GM18870 (cell line): ENCODE data around the gene P2RX6.
"Not testable (repeated sequence)": the region's sequence is repeated elsewhere in the genome, so short reads cannot be mapped to it uniquely, and the experiment has no call there.

ENCODE experiments used
- ATAC-seq: cut with Tn5 transposase; IDR thresholded peaks from one replicate; pipeline ENCODE4 v1.9.1; 2021; ENCODE audit warnings: moderate library complexity; ENCODE audit not compliant: unreplicated experiment

P2RX6 gene

DNA sequence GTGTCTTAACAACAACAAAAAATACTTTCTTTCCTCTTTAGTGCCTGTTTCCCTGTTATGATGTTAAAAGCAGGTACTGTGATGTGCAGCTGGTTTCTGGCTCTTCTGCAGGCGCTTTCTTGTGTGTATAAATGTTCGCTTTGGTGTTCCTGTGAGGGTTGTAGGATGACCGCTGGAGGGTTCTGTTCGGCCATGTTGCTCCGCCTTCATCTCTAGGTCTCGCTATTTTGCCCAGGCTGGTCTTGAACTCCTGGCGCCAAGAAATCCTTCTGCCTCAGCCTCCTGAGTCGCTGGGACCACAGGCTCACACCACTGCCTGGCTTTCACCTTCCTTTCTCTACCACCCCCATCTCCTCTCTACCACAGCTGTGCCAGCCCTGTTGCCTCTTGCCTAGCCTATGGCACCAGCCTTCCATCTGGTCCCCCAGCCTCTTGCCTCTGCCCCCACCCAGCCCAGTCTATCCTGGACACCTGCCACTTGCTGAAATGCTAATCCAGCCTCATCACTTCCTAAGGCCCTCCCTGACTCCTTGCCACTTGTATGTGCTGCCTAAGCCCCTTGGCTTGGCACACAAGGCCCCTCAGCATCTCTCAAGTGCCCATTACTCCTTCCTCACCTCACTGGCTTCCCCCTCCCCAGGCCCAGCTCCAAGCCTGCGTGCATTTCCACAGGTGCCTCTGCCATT, 36.3 kb downstream of the P2RX6 start:
- ATAC-seq = no peak

DNA sequence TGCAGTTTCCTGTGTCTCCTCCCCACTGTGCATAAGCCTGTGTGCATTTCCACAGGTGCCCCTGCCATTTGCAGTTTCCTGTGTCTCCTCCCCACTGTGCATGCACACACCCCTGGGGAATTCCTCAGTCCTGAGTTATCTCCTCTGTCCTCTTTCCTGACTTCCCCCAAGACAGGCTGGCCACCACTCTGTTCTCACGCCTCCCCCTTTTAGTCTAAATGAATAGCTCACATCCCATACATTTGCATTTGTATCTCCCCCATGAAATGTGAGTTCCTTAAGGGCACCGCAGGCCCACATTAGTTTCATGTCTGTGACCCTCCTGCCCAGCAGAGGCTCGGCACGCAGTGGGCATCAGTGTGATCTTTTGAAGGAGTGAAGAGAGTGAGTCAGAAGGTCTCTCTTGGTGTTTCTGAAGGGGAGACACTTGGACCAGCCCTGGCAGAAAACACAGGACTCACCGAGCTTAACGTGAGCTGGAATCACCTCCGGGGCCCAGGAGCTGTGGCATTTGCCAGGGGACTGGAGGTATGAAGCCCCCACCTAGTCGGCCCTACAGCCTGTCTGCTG, 37.0 kb downstream of the P2RX6 start:
- no peak for ATAC-seq

DNA sequence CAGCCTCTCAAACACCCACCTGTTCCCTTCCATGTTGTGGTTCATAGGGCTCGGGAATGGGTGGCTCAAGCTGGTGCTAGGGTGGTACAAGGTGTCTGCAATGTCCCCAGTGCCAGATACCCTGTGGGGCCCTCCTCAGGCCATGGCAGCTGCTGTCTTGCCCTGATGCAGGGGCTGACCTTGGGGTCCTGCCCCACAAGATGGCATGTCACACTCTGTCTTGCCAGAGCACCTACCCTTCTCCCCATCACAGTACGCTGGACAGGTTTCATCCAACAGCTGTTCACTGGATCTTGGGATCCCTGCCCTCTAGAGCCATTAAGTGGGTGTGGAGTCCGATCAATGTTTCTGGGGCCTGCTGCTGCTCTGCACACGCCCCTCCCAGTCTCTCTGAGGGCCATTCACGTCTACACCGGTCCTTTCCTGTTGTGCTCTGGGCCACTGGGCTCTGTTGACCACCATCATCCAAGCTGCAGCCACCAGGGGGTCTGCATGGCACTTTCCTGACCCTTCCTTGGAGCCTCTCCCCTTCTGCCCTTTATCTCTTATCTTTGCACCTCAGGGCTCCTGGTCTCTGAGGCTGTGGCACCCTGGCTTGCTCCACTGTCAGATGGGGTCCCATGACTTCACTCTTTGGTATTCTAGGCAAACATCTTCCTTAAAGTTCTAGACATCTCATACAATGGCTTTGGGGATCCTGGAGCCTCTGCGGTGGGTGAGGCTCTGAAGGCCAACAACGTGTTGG, 37.9 kb downstream of the P2RX6 start:
- ATAC-seq = no peak

DNA sequence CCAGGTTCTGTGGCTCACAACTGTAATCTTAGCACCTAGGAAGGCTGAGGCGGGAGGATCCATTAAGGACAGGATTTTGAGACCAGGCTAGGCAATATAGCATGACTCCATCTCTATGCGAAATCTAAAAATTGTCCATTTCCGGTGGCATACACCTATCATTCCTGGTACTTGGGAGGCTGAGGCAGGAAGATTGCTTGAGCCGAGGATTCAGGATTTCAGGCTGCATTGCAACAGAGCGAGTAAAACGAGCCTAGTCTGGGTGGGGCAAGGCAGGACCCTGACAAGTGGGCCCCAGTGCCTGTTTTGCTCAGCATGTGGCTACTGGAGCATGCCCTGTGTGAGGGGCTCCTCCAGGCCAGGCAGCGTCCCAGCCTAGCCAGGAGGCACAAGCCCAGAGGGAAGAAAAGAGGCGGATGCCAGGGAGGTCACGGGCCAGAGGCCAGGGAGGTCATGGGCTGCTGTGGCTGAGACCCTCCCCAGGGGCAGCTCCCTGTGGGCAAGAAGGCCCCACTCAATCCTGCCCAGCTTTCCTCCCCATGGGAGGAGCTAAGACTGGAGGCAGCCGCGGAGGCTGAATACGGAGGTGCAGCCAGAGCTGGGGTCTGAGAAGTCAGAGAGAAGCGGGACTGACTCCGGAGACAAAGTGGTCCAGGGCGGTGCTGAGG, 39.2 kb downstream of the P2RX6 start:
- ATAC-seq = no peak

DNA sequence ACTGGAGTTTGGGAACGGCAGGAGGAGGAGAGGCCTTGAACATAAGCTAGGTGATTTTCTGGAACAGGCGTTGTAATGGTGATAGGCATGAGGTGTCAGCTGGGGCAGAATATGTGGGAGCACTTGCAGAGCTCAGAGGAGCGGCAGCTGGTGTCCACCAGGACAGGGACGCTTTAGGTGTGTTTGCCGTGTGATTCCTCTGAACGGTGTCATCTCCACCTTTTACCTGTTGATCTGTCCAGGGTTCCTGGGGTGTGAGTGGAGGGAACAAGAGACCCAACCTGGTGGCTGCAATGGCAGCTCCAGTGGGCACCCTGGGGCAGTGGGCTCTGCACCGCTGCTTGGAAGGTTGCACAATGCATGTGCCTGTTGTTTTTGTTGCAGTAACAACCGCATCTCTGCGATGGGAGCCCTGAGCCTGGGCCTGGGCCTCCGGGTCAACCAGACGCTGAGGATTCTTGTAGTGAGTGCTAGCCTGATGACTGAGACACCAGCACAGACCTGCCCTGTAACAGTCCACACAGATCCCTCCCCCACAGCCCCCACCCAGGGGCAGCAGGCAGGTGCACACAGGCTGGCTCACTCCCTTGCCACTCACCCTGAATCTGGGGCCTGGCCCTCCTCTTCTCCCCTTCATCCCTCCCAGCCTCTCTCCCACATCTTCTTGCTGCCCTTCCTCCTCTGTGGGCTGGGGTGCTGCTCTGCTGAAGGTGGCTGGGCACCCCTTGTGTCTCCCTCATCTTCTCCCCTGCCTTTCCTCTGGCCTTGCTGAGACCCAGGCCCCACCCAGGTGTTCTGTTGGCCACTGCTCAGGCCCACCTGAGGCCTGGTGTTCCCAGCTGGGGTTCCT, 40.0 kb downstream of the P2RX6 start:
- ATAC-seq = no peak

DNA sequence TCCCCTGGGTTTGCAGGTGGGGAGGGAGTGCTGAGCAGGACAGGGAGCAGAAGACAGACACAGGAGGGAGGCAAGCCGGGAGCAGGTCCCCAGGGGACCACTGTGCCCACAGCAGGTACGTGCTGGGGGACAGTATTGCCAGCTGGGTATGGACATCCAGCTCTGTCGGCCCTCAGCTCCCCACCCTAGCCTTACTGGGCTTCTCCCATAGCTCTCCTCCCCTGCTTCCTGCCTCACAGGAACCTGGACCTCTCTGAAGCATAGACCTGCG, 40.5 kb downstream of the P2RX6 start:
- ATAC-seq = no peak

DNA sequence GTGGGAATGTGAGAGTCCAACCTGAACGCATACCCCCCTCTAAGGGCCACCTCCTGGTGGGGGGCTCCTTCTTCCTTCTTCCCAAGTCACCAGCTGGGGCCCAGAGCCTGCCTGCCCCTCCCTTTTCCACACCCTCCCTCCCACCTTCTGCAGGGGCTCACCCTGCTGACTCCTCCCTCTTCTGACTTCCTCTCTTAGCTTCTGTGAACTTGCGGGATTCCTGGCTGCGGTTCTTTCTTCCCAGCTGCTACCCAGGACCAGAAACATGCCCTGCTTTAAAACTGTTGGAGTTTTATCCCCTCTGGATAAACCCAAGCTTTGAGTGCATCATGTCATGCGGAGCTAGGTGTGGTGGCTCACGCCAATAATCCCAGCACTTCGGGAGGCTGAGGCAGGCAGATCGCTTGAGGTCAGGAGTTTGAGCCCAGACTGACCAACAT, 40.9 kb downstream of the P2RX6 start:
- ATAC-seq = no peak

DNA sequence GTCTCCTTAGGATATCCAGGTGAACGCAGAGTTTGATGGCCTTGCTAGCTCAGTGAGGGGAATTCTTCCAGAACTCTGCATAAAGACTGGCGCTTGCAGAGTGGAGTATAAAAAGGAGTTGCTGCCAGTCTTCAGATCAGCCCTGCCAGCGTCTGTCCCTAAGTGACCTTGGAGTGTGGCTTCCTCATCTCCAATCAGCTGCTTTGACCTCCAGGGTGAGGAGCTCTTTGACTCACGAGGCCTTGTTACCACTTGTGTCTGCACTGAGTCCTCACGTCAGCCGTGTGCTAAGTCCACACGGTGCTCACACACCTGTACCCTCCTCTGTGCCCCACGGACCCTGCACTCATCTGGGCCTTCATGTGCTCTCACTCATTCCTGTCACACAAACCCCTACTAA, 45.4 kb downstream of the P2RX6 start:
- ATAC-seq = not testable (repeated sequence)

DNA sequence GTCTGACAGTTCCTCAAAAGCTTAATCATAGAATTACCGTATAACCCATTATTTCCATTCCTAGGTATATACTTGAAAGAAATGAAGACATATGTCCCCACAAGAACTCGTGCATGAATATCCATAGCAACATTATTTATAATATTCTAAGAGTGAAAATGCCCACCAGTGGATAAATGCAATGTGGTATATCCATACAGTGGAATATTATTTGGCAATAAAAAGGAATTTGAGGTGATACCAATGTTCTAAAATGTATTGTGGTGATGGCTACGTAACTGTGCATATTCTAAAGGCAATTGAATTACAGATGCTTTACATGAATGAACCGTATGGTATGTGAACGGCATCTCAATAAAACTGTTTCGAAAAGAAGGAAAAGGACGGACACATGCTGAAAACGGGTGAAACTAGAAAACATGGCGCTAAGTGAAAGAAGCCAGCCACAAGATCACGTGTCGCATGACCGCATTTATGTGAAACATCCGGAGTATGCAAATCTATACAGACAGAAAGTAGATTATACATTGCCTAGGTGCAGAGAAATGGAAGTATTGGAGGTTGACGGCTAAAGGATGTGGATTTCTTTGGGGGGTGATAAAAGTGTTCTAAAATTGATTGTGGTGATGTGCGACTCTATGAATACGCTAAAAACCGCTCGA, 46.8 kb downstream of the P2RX6 start:
- ATAC-seq = not testable (repeated sequence)

DNA sequence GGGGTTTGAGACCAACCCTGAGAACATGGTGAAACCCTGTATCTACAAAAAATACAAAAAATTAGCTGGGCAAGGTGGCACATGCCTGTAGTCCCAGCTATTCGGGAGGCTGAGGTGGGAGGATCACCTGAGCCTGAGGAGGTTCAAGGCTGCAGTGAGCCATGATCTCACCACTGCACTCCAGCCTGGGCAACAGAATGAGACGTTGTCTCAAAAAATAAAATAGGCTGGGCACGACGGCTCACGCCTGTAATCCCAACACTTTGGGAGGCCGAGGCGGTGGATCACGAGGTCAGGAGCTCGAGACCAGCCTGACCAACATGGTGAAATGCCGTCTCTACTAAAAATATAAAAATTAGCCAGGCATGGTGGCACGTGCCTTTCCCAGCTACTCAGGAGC, 49.5 kb downstream of the P2RX6 start:
- not testable (repeated sequence) for ATAC-seq

DNA sequence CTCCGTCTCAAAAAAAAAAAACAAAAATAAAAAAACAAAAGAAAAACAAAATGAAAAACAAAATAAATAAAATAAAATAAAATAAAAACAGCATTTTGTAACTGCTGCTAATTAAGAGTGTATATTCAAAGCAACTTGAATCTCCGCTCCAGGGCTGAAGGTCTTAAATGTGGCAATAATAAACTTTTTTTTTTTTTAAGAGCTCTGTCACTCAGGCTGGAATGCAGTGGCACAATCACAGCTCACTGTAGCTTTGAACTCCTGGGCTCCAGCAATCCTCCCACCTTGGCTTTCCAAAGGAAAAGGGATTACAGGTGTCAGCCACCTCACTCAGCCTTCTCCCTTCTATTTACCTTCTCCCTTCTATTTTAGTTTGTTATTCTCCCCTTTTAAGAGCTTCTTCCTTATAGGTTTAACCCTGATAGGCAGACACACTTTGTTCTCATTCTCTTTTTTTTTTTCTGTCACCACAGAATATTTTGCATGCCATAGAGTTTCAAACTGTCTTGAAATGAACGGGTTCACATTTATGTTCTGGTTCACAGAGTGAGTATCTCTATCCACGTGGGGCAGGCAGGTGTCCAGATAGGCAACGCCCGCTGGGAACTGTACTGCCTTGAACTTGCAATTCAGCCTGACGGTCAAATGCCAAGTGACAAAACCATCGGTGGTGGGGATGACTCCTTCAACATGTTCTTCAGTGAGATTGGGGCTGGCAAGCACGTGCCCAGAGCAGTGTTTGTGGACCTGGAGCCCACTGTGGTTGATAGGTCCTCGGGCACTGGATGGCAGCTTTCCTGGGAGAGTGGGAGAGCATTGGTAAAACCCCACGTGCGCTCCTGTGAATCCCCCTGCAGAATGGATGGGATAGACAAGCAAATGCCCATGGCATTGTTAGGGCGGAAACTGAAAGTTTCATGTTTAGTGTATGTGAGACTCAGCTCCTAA, 50.2 kb downstream of the P2RX6 start:
- ATAC-seq = no peak

DNA sequence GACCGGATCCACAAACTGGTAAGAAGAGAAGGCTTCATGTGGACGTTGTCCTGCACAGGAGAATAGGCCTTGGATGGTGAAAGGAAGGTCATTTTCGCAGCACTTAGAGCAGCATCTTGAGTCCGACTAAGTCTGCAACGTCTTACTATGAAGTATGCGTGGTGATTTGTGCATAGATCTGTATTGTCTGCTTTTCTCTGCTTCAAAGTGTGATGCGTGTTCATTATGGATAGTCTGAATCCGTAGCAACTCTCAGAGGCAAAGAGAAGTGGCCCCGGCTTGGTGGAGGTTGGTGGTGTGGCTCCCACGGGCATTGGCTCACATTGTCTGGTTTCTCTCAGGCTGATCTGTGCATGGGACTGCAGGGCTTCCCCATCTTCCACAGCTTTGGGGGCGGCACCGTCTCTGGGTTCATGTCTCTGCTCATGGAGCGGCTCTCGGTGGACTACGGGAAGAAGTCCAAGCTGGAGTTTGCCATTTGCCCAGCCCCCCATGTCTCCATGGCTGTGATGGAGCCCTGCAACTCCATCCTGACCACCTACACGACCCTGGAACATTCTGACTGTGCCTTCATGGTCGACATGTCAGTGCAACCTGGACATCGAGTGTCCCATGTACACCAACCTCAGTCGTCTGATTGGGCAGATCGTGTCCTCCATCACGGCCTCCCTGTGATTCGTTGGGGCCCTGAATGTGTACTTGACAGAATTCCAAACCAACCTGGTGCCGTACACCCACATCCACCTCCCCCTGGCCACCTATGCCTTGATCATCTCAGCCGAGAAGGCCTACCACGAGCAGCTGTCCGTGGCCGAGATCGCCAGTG, 52.3 kb downstream of the P2RX6 start:
- ATAC-seq = no peak

DNA sequence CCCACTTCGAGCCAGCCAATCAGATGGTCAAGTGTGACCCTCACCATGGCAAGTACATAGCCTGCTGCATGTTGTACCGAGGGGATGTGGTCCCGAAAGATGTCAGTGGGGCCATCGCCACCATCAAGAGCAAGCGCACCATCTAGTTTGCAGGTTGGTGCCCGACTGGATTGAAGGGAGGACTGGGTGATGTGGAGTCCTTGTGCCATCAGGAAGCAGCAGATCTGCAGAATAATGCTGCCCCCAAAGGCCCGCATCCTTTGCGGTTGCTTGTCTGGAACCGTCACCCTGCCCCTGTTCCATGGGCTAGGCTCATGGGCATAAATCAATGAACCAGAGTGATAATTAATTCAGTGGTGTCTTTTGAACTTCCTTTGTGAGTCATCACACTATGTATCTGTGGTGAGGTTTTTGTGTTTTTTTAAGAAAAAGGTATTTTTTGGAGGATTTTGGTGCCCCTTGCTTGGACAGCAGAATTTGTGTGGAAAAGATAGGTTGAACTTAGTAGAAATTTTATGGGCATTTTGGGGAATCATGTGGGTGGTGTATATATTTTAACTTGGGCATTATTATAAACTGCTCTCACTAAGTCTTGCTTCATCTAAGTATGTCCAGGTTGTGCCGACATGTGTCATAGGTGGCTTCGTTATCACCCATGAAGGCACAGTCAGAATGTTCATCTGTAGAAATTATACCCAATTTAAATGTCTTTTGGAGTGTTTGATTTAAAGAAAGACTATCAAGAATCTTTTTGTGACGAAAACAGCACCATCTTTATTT, 53.1 kb downstream of the P2RX6 start:
- ATAC-seq = no peak

DNA sequence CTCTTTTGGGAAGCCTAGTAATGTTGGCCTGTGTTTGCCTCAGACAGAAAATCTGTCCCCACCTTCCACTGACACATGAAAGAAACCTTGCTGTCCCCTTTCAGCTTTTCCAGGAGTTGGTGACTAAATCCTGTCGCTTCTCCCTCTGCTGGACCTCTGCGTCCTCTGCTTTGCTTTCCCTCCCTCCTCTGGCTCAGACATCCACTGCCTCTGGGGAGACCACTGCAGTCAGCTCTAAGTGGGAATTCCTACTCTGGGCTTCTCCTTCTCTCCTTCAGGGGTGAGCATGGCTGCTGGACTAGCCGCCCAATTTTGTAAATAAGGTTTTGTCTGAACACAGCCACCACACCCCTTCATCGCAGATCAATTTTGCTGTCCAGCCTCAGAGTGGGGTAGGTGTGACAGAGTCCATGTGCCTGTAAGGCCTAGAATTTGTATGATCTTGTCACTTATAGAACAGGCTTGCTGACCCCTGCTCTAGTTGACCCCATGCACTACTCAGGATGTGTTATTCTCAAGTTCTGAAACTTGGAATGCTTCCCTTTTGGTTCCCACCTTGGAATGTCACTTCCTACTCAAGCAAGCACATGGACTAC, 53.8 kb downstream of the P2RX6 start:
- no peak for ATAC-seq

DNA sequence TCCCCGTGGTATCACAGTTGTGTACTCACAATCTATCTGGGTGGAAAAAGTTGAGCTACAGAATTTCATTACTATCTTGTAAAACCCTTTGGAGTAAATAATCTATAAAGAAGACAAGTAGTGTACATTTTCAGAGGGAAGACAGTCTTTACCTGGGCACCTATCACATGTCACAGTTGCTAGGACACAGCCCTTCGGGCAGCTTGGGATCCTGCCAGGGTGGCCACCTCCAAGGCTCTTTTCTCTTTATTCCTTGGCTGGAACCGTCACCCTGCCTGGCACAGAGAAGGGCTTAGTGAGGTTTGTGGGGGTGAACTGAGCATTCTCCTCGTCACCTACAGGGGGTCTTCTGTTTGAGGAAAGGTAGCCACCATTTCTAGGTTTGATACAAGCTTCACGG, 54.4 kb downstream of the P2RX6 start:
- no peak for ATAC-seq

DNA sequence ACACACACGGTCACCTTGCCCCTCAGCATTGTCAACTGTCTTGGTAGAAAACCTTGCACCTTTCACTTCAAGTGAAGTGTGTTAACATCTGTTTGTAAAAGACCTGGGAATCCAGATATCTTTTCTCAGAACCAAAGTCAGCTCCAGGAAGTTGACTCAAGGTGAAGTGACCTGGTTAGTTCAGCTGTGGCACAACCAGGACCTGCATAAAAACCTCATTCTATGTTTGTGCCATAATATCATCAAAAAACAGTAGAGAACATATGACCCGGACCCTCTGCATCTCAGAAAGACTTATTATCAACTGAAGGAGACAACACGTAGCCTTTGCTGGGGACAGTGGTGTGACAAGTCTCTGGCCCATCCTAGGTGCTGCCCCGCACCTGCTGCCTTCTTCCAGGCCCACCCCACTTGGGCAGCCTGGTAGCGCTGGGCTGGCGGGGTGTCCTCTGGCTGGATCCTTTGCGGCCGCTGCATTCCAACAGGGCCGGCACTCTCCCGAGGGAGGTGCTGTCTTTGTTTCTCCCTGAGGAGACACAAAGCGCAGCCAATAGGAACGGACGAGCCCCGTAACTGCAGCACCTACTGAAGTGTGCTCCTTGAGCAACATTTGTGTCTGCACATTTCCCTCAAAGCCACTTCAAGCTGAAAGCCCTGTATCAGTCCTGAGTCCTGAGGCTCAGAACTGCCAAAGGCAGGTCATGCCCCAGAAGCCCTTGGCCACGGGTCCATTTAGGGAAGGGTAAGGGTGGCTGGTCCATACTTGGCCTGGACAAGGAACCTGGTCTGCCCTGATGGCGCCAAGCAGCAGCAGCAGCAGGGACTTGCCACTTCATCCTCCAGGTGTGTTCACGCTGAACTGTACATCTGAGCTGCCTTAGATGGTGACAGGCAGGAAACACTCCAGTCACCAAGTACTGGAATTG, 56.0 kb downstream of the P2RX6 start:
- no peak for ATAC-seq
